Liver (tissue), 9 donors: Measurements from ENCODE around the gene KIF22. TPM values are rescaled to one million over a fixed set of nuclear protein-coding genes. Genes with fewer than 3 reads are reported as not detected.
"Not testable (repeated sequence)": the region's sequence is repeated elsewhere in the genome, so short reads cannot be mapped to it uniquely, and the experiment has no call there.

Experiments
- DNase-seq: peaks from one replicate; pipeline ENCODE4 v3.0.0-alpha.2; 2017; ENCODE audit warnings: low spot score
- H3K27ac ChIP-seq, 2 donors: one replicate each; pipeline ENCODE4 v1.7.0; 2013; ENCODE audit warnings: inconsistent platforms in 2 of 2, low read length in 2 of 2, control low read depth in 1 of 2, low read depth in 1 of 2, mild to moderate bottlenecking in 1 of 2
- H3K27me3 ChIP-seq, 4 donors: one replicate each; pipeline versions ENCODE4 v1.6.1 to v1.7.0; 2013; ENCODE audit warnings: low read length in 3 of 4, inconsistent platforms in 1 of 4, mild to moderate bottlenecking in 1 of 4, moderate library complexity in 1 of 4; ENCODE audit not compliant: control insufficient read depth in 4 of 4, insufficient read depth in 4 of 4
- H3K36me3 ChIP-seq, 4 donors: one replicate each; pipeline versions ENCODE4 v1.6.1 to v1.7.0; 2013; ENCODE audit warnings: low read length in 3 of 4, mild to moderate bottlenecking in 3 of 4, low read depth in 1 of 4, moderate library complexity in 1 of 4; ENCODE audit not compliant: control insufficient read depth in 4 of 4, insufficient read depth in 3 of 4
- H3K4me1 ChIP-seq, 4 donors: one replicate each; pipeline versions ENCODE4 v1.6.1 to v1.7.0; 2013; ENCODE audit warnings: low read length in 3 of 4, mild to moderate bottlenecking in 3 of 4, moderate library complexity in 1 of 4; ENCODE audit not compliant: control insufficient read depth in 4 of 4, insufficient read depth in 4 of 4
- H3K4me3 ChIP-seq, 3 donors: one replicate each; pipeline versions ENCODE4 v1.6.1 to v1.7.0; 2013; ENCODE audit warnings: low read length in 3 of 3, control low read depth in 1 of 3, low read depth in 1 of 3, mild to moderate bottlenecking in 1 of 3
- H3K9ac ChIP-seq, 2 donors: one replicate each; pipeline ENCODE4 v1.7.0; 2013; ENCODE audit warnings: low read length in 2 of 2, mild to moderate bottlenecking in 2 of 2, moderate library complexity in 2 of 2, control low read depth in 1 of 2, low read depth in 1 of 2
- H3K9me3 ChIP-seq, 4 donors: one replicate each; pipeline versions ENCODE4 v1.6.1 to v1.7.0; 2013; ENCODE audit warnings: low read length in 3 of 4; ENCODE audit not compliant: control insufficient read depth in 4 of 4
- CTCF ChIP-seq: fragments of 150-350 bp; IDR thresholded peaks from 2 replicates; pipeline ENCODE4 v1.5.1; 2017; ENCODE audit warnings: improper control_type of control experiment, low read depth, low read length; ENCODE audit not compliant: missing input control
- FOXA1 ChIP-seq: IDR thresholded peaks from 2 replicates; pipeline ENCODE4 v1.6.1; 2016; ENCODE audit warnings: antibody characterized with exemption
- FOXA2 ChIP-seq: IDR thresholded peaks from 2 replicates; pipeline ENCODE4 v1.6.1; 2016; ENCODE audit warnings: antibody characterized with exemption
- GABPA ChIP-seq, 2 donors: IDR thresholded peaks in 1 of 2; conservative IDR thresholded peaks in 1 of 2; 2 replicates each; pipeline ENCODE4 v1.6.1; 2016; ENCODE audit warnings: antibody characterized with exemption in 2 of 2, mild to moderate bottlenecking in 1 of 2, moderate library complexity in 1 of 2
- HNF4A ChIP-seq, 2 donors: conservative IDR thresholded peaks; 2 replicates each; pipeline ENCODE4 v1.6.1; 2016; ENCODE audit warnings: antibody characterized with exemption in 2 of 2, mild to moderate bottlenecking in 2 of 2
- HNF4G ChIP-seq: IDR thresholded peaks from 2 replicates; pipeline ENCODE4 v1.6.1; 2016; ENCODE audit warnings: antibody characterized with exemption
- JUND ChIP-seq, 2 donors: IDR thresholded peaks; 2 replicates each; pipeline ENCODE4 v1.6.1; 2016; ENCODE audit warnings: antibody characterized with exemption in 2 of 2
- MAX ChIP-seq: IDR thresholded peaks from 2 replicates; pipeline ENCODE4 v1.6.1; 2016; ENCODE audit warnings: antibody characterized with exemption
- NR2F2 ChIP-seq: IDR thresholded peaks from 2 replicates; pipeline ENCODE4 v1.6.1; 2016; ENCODE audit warnings: antibody characterized with exemption
- RAD21 ChIP-seq, 2 donors: IDR thresholded peaks; 2 replicates each; pipeline ENCODE4 v1.6.1; 2016; ENCODE audit warnings: antibody characterized with exemption in 2 of 2, mild to moderate bottlenecking in 2 of 2
- SP1 ChIP-seq: IDR thresholded peaks from 2 replicates; pipeline ENCODE4 v1.6.1; 2018; ENCODE audit warnings: antibody characterized with exemption, mild to moderate bottlenecking
- TAF1 ChIP-seq: conservative IDR thresholded peaks from 2 replicates; pipeline ENCODE4 v1.6.1; 2016; ENCODE audit warnings: antibody characterized with exemption, mild to moderate bottlenecking
- YY1 ChIP-seq: IDR thresholded peaks from 2 replicates; pipeline ENCODE4 v1.6.1; 2016; ENCODE audit warnings: antibody characterized with exemption, mild to moderate bottlenecking
- ZBTB33 ChIP-seq: IDR thresholded peaks from 2 replicates; pipeline ENCODE4 v1.6.1; 2016; ENCODE audit warnings: antibody characterized with exemption
- WGBS: extraction: QIAGEN DNeasy Blood & Tissue Kit; methylation state at CpG from one replicate; pipeline ENCODE4 v1.1.7; 2013; 5-methylcytosine and 5-hydroxymethylcytosine counted together
- polyA plus RNA-seq, 2 donors: library from polyadenylated mRNA; stranded (reverse) in 1 of 2; unstranded in 1 of 2; fragments of 200-250 nt in 1 of 2; fragments of >200 nt in 1 of 2; fragmentation: Nextera tagmentation in 1 of 2; extraction: Ambion mirVana in 1 of 2; gene quantifications; one replicate each; pipeline versions ENCODE4 v1.2.1 to v1.2.3, GENCODE V29; 2013 to 2015
- total RNA-seq, 2 donors: library from RNA; depleted of rRNA; stranded (reverse); fragments of >200 nt; gene quantifications; one replicate each; pipeline ENCODE4 v1.2.3, GENCODE V29; 2014
- TF ChIP-seq, protein P1 (sequence below): IDR thresholded peaks from 2 replicates; pipeline ENCODE4 v1.6.1; 2016; ENCODE audit warnings: antibody characterized with exemption, mild to moderate bottlenecking
- TF ChIP-seq, protein P2 (sequence below): IDR thresholded peaks from 2 replicates; pipeline ENCODE4 v1.6.1; 2016; ENCODE audit warnings: antibody characterized with exemption
- donor health status: healthy.
- donor health status: healthy.
- donor health status: healthy.
- donor health status: healthy.
- donor health status: healthy.

The KIF22 gene
- total and polyA plus RNA-seq, 4 donors, result 15.0 to 80.1 (median 49.3) TPM

DNA sequence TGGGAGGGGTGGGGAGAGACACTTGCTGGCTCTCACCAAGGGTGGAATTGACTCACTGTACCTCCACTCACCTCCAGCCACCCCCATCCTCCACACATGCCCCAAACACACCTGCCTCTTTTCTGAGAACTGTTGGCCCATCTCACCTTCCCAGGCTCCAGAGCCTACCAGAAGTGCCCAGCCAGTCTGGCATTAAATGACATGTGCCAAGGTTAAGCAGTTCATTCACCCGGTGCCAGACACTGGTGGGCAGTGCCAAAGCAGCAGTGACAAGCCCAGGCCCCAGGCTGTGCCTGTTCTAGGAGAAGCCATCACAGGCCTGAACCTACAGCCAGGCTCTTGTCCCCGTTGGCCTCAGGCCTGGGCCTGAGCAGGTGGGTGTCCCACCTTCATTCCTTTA lies 40.9 kb downstream of the KIF22 start:
- Histone ChIP-seq H3K9me3 (no peaks in the 10 kb centered on the region), H3K4me3 (no peak overlapping the region), H3K27me3 (no peaks in the 10 kb centered on the region), H3K27ac (no peak overlapping the region), H3K9ac (no peak overlapping the region), H3K4me1 (peaks cover 4 to 20% (median 11%) of the 10 kb centered on the region in 4 donors), H3K36me3 (peaks cover 8 to 27% (median 14%) of the 10 kb centered on the region in 4 donors)
- no peak for TF ChIP-seq FOXA1
- TF ChIP-seq ZBTB33, result no peak
- TF ChIP-seq HNF4G, result no peak
- TF ChIP-seq YY1, result no peak
- TF ChIP-seq FOXA2, result no peak
- TF ChIP-seq MAX, result no peak
- no peak for TF ChIP-seq SP1
- no peak for TF ChIP-seq NR2F2
- no peak for TF ChIP-seq HNF4A (conservative IDR thresholded peaks at IDR 0.05)
- TF ChIP-seq, protein P1, sequence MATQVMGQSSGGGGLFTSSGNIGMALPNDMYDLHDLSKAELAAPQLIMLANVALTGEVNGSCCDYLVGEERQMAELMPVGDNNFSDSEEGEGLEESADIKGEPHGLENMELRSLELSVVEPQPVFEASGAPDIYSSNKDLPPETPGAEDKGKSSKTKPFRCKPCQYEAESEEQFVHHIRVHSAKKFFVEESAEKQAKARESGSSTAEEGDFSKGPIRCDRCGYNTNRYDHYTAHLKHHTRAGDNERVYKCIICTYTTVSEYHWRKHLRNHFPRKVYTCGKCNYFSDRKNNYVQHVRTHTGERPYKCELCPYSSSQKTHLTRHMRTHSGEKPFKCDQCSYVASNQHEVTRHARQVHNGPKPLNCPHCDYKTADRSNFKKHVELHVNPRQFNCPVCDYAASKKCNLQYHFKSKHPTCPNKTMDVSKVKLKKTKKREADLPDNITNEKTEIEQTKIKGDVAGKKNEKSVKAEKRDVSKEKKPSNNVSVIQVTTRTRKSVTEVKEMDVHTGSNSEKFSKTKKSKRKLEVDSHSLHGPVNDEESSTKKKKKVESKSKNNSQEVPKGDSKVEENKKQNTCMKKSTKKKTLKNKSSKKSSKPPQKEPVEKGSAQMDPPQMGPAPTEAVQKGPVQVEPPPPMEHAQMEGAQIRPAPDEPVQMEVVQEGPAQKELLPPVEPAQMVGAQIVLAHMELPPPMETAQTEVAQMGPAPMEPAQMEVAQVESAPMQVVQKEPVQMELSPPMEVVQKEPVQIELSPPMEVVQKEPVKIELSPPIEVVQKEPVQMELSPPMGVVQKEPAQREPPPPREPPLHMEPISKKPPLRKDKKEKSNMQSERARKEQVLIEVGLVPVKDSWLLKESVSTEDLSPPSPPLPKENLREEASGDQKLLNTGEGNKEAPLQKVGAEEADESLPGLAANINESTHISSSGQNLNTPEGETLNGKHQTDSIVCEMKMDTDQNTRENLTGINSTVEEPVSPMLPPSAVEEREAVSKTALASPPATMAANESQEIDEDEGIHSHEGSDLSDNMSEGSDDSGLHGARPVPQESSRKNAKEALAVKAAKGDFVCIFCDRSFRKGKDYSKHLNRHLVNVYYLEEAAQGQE, result no peak
- TF ChIP-seq, protein P2, sequence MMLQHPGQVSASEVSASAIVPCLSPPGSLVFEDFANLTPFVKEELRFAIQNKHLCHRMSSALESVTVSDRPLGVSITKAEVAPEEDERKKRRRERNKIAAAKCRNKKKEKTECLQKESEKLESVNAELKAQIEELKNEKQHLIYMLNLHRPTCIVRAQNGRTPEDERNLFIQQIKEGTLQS, result no peak
- no peak for TF ChIP-seq GABPA (IDR thresholded peaks at IDR 0.05 in 1 of 2, conservative IDR thresholded peaks at IDR 0.05 in 1 of 2)
- TF ChIP-seq RAD21 (IDR thresholded peaks at IDR 0.05), result no peak
- no peak for TF ChIP-seq JUND (IDR thresholded peaks at IDR 0.05)
- no peak for DNase-seq
- 57% methylated on average over 2 of the region's 2 CpGs for WGBS

GRCh38 chr16:29833219-29833618 lies 42.7 kb downstream of the KIF22 start:
- H3K9ac ChIP-seq, H3K27me3 ChIP-seq, H3K9me3 ChIP-seq, DNase-seq, H3K27ac ChIP-seq, H3K4me3 ChIP-seq: not testable (repeated sequence)
- WGBS, result 94% methylated on average over 4 of the region's 4 CpGs
- peaks cover 12 to 41% (median 19%) of the 10 kb centered on the region in 4 donors for H3K36me3 ChIP-seq
- peaks cover 4 to 18% (median 11%) of the 10 kb centered on the region in 4 donors for H3K4me1 ChIP-seq

GRCh38 chr16:29834079-29834478 lies 43.5 kb downstream of the KIF22 start:
- no peak overlapping the region for H3K27ac ChIP-seq
- no peak overlapping the region for H3K9ac ChIP-seq
- H3K4me1 ChIP-seq, result peaks cover 4 to 17% (median 10%) of the 10 kb centered on the region in 4 donors
- WGBS, result 95% methylated on average over 5 of the region's 5 CpGs
- no peak for TF ChIP-seq CTCF
- TF ChIP-seq NR2F2, result no peak
- no peak for TF ChIP-seq MAX
- no peak for TF ChIP-seq TAF1
- no peak for DNase-seq
- H3K4me3 ChIP-seq, result no peak overlapping the region
- peaks cover 12 to 46% (median 19%) of the 10 kb centered on the region in 4 donors for H3K36me3 ChIP-seq
- H3K27me3 ChIP-seq, result no peaks in the 10 kb centered on the region
- no peaks in the 10 kb centered on the region for H3K9me3 ChIP-seq
